HG03175 (cell line): ENCODE measurements around the gene MIEF1.
"Not testable (repeated sequence)": the region's sequence is repeated elsewhere in the genome, so short reads cannot be mapped to it uniquely, and the experiment has no call there.

Source experiments
- ATAC-seq: cut with Tn5 transposase; IDR thresholded peaks from one replicate; pipeline ENCODE4 v1.9.1; 2021; ENCODE audit warnings: mild to moderate bottlenecking, moderate library complexity; ENCODE audit not compliant: unreplicated experiment

The MIEF1 gene

GRCh38 chr22:39489094-39490068, 12.7 kb upstream of the MIEF1 start:
- ATAC-seq, result no peak

GRCh38 chr22:39490135-39490798, 11.8 kb upstream of the MIEF1 start:
- peak; percentile 86 for ATAC-seq

GRCh38 chr22:39490966-39491680, 11.0 kb upstream of the MIEF1 start:
- ATAC-seq, result no peak

- no peak for ATAC-seq
These were observed 10.4 kb upstream of the MIEF1 start for GRCh38 chr22:39491696-39492095.

- no peak for ATAC-seq
These were observed 9.9 kb upstream of the MIEF1 start for GRCh38 chr22:39492186-39492585.

- ATAC-seq, result no peak
These were observed 8.3 kb upstream of the MIEF1 start for GRCh38 chr22:39493759-39494158.

- ATAC-seq, result no peak
These were observed 7.5 kb upstream of the MIEF1 start for GRCh38 chr22:39494471-39495120.

GRCh38 chr22:39496131-39496838, 5.8 kb upstream of the MIEF1 start:
- no peak for ATAC-seq

GRCh38 chr22:39497429-39497828, 4.7 kb upstream of the MIEF1 start:
- ATAC-seq, result no peak

- ATAC-seq, result no peak
These were observed 3.7 kb upstream of the MIEF1 start for GRCh38 chr22:39498368-39498767.

- ATAC-seq, result no peak
These were observed 3.3 kb upstream of the MIEF1 start for GRCh38 chr22:39498802-39499201.

GRCh38 chr22:39500101-39500500, 2.0 kb upstream of the MIEF1 start:
- no peak for ATAC-seq

GRCh38 chr22:39501644-39502108, 414 bp upstream of the MIEF1 start:
- ATAC-seq, result no peak

GRCh38 chr22:39502789-39503409, 809 bp downstream of the MIEF1 start:
- no peak for ATAC-seq

- no peak for ATAC-seq
These were observed 1.5 kb downstream of the MIEF1 start for GRCh38 chr22:39503630-39504029.

GRCh38 chr22:39504071-39504470, 2.0 kb downstream of the MIEF1 start:
- no peak for ATAC-seq

GRCh38 chr22:39507021-39507420, 4.9 kb downstream of the MIEF1 start:
- ATAC-seq, result not testable (repeated sequence)

- no peak for ATAC-seq
These were observed 6.3 kb downstream of the MIEF1 start for GRCh38 chr22:39508393-39508792.

- no peak for ATAC-seq
These were observed 8.5 kb downstream of the MIEF1 start for GRCh38 chr22:39510529-39511149.
